ENCODE results near the gene FAM53C.

GRCh38 chr5:138386290-138386689 is 48.2 kb downstream of the FAM53C start:
- TF ChIP-seq CTCF (conservative IDR thresholded peaks at IDR 0.05; ENCODE audit: low read depth, low read length) = no peak
- no peak for TF ChIP-seq EZH2 (IDR thresholded peaks at IDR 0.05; ENCODE audit: borderline replicate concordance, low read depth, low read length, poor library complexity, severe bottlenecking)

Data from A673 (cell line).